K562 (cell line): ENCODE results near the gene SEC31A. TPM values are rescaled to one million over a fixed set of nuclear protein-coding genes. Genes with fewer than 3 reads are reported as not detected.

Experiments
- ATAC-seq: fragments of 200-7000 bp; cut with Tn5 transposase; 3 replicates; pipeline ENCODE4 v1.9.1; 2020; ENCODE audit warnings: moderate library complexity
- BruUV-seq: library from RNA; stranded (reverse); fragments of 400-500 nt; replicated peaks from 2 replicates; lab custom pipeline; 2021; lab: Mats Ljungman, UMichigan
- CTCF ChIA-PET: fragments of 300-600 bp; formaldehyde crosslinking; extraction: SDS; loops from one replicate; lab custom pipeline; 2021; ENCODE audit warnings: low intra/inter-chr PET ratio; lab: Yijun Ruan, JAX
- POLR2A ChIA-PET: fragments of 300-600, 350-650 bp; sonication (Branson Sonifier 250); formaldehyde crosslinking; extraction: SDS; loops from one replicate; lab custom pipeline; 2021; ENCODE audit warnings: antibody characterized with exemption, inconsistent platforms; lab: Yijun Ruan, JAX
- DNase-seq, 4 experiments: peaks; one replicate each; pipeline versions ENCODE4 v3.0.0 to v3.0.0-alpha.2; 2011 to 2018; ENCODE audit warnings: low spot score in 3 of 4, mixed read lengths in 3 of 4; ENCODE audit errors: extremely low read depth in 1 of 4
- FAIRE-seq: peaks from 2 replicates; lab custom pipeline; 2011; peaks lifted over from hg19 to GRCh38; lab: Jason Lieb, UNC
- H2AFZ ChIP-seq: 2 replicates; pipeline ENCODE4 v1.6.0; 2011; ENCODE audit warnings: low read depth, low read length, control low read depth, inconsistent platforms
- H3K27ac ChIP-seq: fragments of 200-600 bp; 3 replicates; pipeline ENCODE4 v1.8.0; 2011; ENCODE audit warnings: low read depth, mild to moderate bottlenecking, control low read depth, inconsistent platforms, low read length, moderate library complexity, mixed read lengths; ENCODE audit errors: extremely low read depth
- H3K27me3 ChIP-seq, 2 experiments: fragments of 300-600 bp in 1 of 2; 2 replicates in 1 of 2; 3 replicates in 1 of 2; pipeline versions ENCODE4 v1.6.0 to v1.8.0; 2011; ENCODE audit warnings: inconsistent platforms in 2 of 2, low read length in 2 of 2, mild to moderate bottlenecking in 1 of 2, mixed read lengths in 1 of 2, moderate library complexity in 1 of 2; ENCODE audit not compliant: control insufficient read depth in 2 of 2, insufficient read depth in 2 of 2
- H3K36me3 ChIP-seq: fragments of 300-600 bp; 3 replicates; pipeline ENCODE4 v1.8.0; 2011; ENCODE audit warnings: mild to moderate bottlenecking, low read length, inconsistent platforms; ENCODE audit not compliant: control insufficient read depth, insufficient read depth
- H3K4me1 ChIP-seq, 2 experiments: fragments of 200-600 bp in 1 of 2; replicated peaks in 1 of 2; 2 replicates in 1 of 2; 3 replicates in 1 of 2; pipeline versions ENCODE4 v1.5.1 to v1.8.0; 2011; ENCODE audit warnings: inconsistent platforms in 2 of 2, low read length in 2 of 2, mild to moderate bottlenecking in 1 of 2, mixed read lengths in 1 of 2, moderate library complexity in 1 of 2; ENCODE audit not compliant: control insufficient read depth in 2 of 2, insufficient read depth in 2 of 2
- H3K4me2 ChIP-seq: 2 replicates; pipeline ENCODE4 v1.6.1; 2011; ENCODE audit warnings: low read length, control low read depth, inconsistent platforms, mixed read lengths; ENCODE audit not compliant: insufficient read depth
- H3K4me3 ChIP-seq: fragments of 200-600 bp; sonication (generic), shearing (Covaris generic); 2 replicates; pipeline ENCODE4 v1.5.1; 2016; ENCODE audit warnings: control low read depth, inconsistent platforms
- H3K79me2 ChIP-seq: fragments of 200-600 bp; 3 replicates; pipeline ENCODE4 v1.8.0; 2011; ENCODE audit warnings: low read length, inconsistent platforms; ENCODE audit not compliant: control insufficient read depth, insufficient read depth
- H3K9ac ChIP-seq, 2 experiments: 2 replicates each; pipeline versions ENCODE4 v1.6.0 to v1.6.1; 2011; ENCODE audit warnings: low read depth in 2 of 2, low read length in 2 of 2, control low read depth in 1 of 2, inconsistent platforms in 1 of 2, mild to moderate bottlenecking in 1 of 2, mixed read lengths in 1 of 2; ENCODE audit not compliant: insufficient read depth in 1 of 2
- H3K9me1 ChIP-seq: one replicate; pipeline ENCODE4 v1.6.0; 2011; ENCODE audit warnings: inconsistent platforms, mild to moderate bottlenecking, low read length, moderate library complexity; ENCODE audit not compliant: control insufficient read depth, insufficient read depth
- H3K9me3 ChIP-seq: replicated peaks from 2 replicates; pipeline ENCODE4 v1.5.1; 2011; ENCODE audit warnings: low read depth, low read length, inconsistent platforms; ENCODE audit not compliant: control insufficient read depth, insufficient read depth
- H4K20me1 ChIP-seq: replicated peaks from 2 replicates; pipeline ENCODE4 v1.6.1; 2011; ENCODE audit warnings: low read length, inconsistent platforms, mixed read lengths; ENCODE audit not compliant: control insufficient read depth, insufficient read depth
- CXXC5 ChIP-seq: fragments of 250-450 bp; sonication (Bioruptor Pico); IDR thresholded peaks from 2 replicates; pipeline ENCODE4 v1.8.0; 2022; ENCODE audit warnings: inconsistent platforms, mild to moderate bottlenecking, moderate library complexity
- EZH2 ChIP-seq: IDR thresholded peaks from 2 replicates; pipeline ENCODE4 v1.6.1; 2012; ENCODE audit warnings: low read depth, mild to moderate bottlenecking, inconsistent platforms, low read length, borderline replicate concordance
- KLF16 ChIP-seq: IDR thresholded peaks from 2 replicates; pipeline ENCODE4 v1.6.1; 2016; ENCODE audit warnings: antibody characterized with exemption
- NELFE ChIP-seq: IDR thresholded peaks from 2 replicates; pipeline ENCODE4 v1.6.1; 2011; ENCODE audit warnings: mild to moderate bottlenecking; ENCODE audit not compliant: insufficient read depth, insufficient read length
- NFRKB ChIP-seq: fragments of 450-650 bp; IDR thresholded peaks from 2 replicates; pipeline ENCODE4 v1.6.1; 2016; ENCODE audit warnings: low read depth
- NFXL1 ChIP-seq: fragments of 450-650 bp; formaldehyde crosslinking; IDR thresholded peaks from 2 replicates; pipeline ENCODE4 v1.4.0; 2021; ENCODE audit warnings: mild to moderate bottlenecking
- PCBP1 ChIP-seq: fragments of 200-400 bp; formaldehyde crosslinking; IDR thresholded peaks from 2 replicates; pipeline ENCODE4 v1.6.1; 2018; ENCODE audit warnings: mild to moderate bottlenecking, low read depth, low read length; ENCODE audit not compliant: poor library complexity, severe bottlenecking
- TBL1XR1 ChIP-seq, 2 experiments: IDR thresholded peaks; 2 replicates each; pipeline ENCODE4 v1.6.1; 2012; ENCODE audit warnings: improper control_type of control experiment in 2 of 2, low read length in 2 of 2, mild to moderate bottlenecking in 1 of 2
- TBP ChIP-seq: optimal IDR thresholded peaks from 2 replicates; pipeline ENCODE3; 2011; ENCODE audit warnings: low read depth, low read length, improper control_type of control experiment
- ZNF143 ChIP-seq: sonication (generic); formaldehyde crosslinking; IDR thresholded peaks from 2 replicates; pipeline ENCODE4 v1.9.0; 2022; ENCODE audit warnings: mild to moderate bottlenecking, missing genetic modification reagents
- ZNF197 ChIP-seq: fragments of 200-800 bp; sonication (Bioruptor generic); IDR thresholded peaks from 2 replicates; pipeline ENCODE4 v1.6.1; 2016; ENCODE audit warnings: low read depth, missing genetic modification characterization, missing compliant biosample characterization
- ZNF408 ChIP-seq: fragments of 250-450 bp; sonication (Bioruptor Pico); IDR thresholded peaks from 2 replicates; pipeline ENCODE4 v1.4.0; 2020; ENCODE audit warnings: low read depth, mild to moderate bottlenecking, moderate library complexity
- ZNF507 ChIP-seq: conservative IDR thresholded peaks from 2 replicates; pipeline ENCODE4 v1.6.1; 2017; ENCODE audit warnings: missing genetic modification characterization, missing compliant biosample characterization
- ZNF780A ChIP-seq: fragments of 250-450 bp; sonication (Bioruptor Pico); IDR thresholded peaks from 2 replicates; pipeline ENCODE4 v1.5.0; 2021; ENCODE audit warnings: mild to moderate bottlenecking
- ZZZ3 ChIP-seq: fragments of 450-650 bp; IDR thresholded peaks from 2 replicates; pipeline ENCODE4 v1.6.1; 2016; ENCODE audit warnings: antibody characterized with exemption, mild to moderate bottlenecking, moderate library complexity
- WGBS: fragments of 100-300 bp; shearing (Covaris generic); methylation state at CpG from one replicate; pipeline ENCODE4 v1.1.6; 2016; ENCODE audit warnings: low coverage, mixed read lengths; ENCODE audit not compliant: insufficient coverage; ENCODE audit errors: missing lambda C conversion rate; 5-methylcytosine and 5-hydroxymethylcytosine counted together
- in situ Hi-C: fragments of 300-500 bp; cut with MboI; formaldehyde crosslinking; loops from 4 replicates; pipeline ENCODE4 v1.15.0; 2018; ENCODE audit warnings: inconsistent platforms, mixed read lengths
- intact Hi-C: fragments of 100-400 bp; cut with micrococcal nuclease; formaldehyde crosslinking; loops from 2 replicates; pipeline ENCODE4 v1.14.2; 2022
- polyA plus RNA-seq, 8 experiments: library from polyadenylated mRNA; depleted of rRNA in 4 of 8; stranded (reverse) in 5 of 8; unstranded in 3 of 8; fragments of >200 nt; fragmentation: Nextera tagmentation in 2 of 8; fragmentation: Illumina TruSeq in 1 of 8; extraction: Ambion mirVana in 2 of 8; extraction: Trizol in 1 of 8; gene quantifications; 2 replicates each; pipeline versions ENCODE4 v1.2.1 to v1.2.3, GENCODE V29; 2011 to 2014; ENCODE audit warnings: inconsistent platforms in 1 of 8, missing spikeins in 1 of 8
- total RNA-seq, 7 experiments: library from RNA; depleted of rRNA in 6 of 7; stranded (reverse); fragments of >200 nt in 6 of 7; fragmentation: Illumina TruSeq in 2 of 7; extraction: Trizol in 2 of 7; gene quantifications; 2 replicates each; pipeline versions ENCODE4 v1.2.1 to v1.2.3, GENCODE V29; 2011 to 2021; ENCODE audit warnings: low replicate concordance in 1 of 7
- TF ChIP-seq, protein P1 (sequence below): fragments of 450-650 bp; IDR thresholded peaks from 2 replicates; pipeline ENCODE4 v1.6.1; 2016

The SEC31A gene
- total and polyA plus RNA-seq, 9 of the 15 experiments (the other 6 are each of a cell fraction or from before 2014, with no cell fraction given) = 78.9 to 241 (median 173) TPM

DNA sequence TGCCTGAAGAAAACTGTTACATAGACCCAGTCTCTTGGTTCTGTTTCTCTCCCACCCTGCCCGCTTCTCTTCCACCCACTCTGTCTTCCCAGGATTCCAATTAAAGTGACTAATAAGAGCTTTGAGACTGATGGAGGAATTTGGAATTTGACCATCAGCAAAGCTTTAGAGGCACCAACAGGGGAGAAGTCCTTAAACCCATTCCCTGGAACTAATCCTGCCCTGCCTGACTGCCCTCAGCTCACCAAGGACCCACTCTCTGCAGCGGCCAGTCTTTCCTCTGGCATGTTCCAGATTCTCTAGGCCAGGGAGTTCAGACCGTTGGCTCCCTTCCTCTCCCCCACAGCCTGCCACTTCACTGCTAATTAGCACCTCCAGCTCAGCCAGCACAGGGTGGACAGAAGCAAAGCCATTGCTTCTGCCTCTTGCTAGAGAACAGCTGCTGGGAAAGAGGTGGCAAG is 116.2 kb downstream of the SEC31A start:
- CTCF ChIA-PET = no interaction called here
- Histone ChIP-seq H3K9ac (no peak overlapping the region), H3K27me3 (peaks cover 7 to 12% of the 10 kb centered on the region in 2 experiments; a peak in 3 of 5 replicates), H4K20me1 (peaks cover 5% of the 10 kb centered on the region; the same call in 1 of the 2 replicates), H3K4me2 (no peak overlapping the region), H3K4me1 (no peaks in the 10 kb centered on the region), H3K9me3 (no peaks in the 10 kb centered on the region), H3K79me2 (no peaks in the 10 kb centered on the region), H3K9me1 (no peaks in the 10 kb centered on the region), H2AFZ (no peak overlapping the region), H3K36me3 (no peaks in the 10 kb centered on the region), H3K27ac (no peak overlapping the region), H3K4me3 (no peak overlapping the region)
- intact Hi-C loops (no loop called here), in situ Hi-C loops (no loop called here)
- DNase-seq (no peak), FAIRE-seq (no peak), ATAC-seq (no peak)
- 0% methylated on average over 2 of the region's 3 CpGs for WGBS
- TF ChIP-seq TBL1XR1 (IDR thresholded peaks at IDR 0.05; ENCODE audit: low read length in 2 of 2) (no peak), PCBP1 (no peak), EZH2 (no peak), NELFE (no peak)
- POLR2A ChIA-PET = interaction anchor here (1.5 kb wide), 1 partner anchor 10 kb away, joined by 4 read pairs; no protein-coding TSS in a partner anchor
- no TSS peak for BruUV-seq

DNA sequence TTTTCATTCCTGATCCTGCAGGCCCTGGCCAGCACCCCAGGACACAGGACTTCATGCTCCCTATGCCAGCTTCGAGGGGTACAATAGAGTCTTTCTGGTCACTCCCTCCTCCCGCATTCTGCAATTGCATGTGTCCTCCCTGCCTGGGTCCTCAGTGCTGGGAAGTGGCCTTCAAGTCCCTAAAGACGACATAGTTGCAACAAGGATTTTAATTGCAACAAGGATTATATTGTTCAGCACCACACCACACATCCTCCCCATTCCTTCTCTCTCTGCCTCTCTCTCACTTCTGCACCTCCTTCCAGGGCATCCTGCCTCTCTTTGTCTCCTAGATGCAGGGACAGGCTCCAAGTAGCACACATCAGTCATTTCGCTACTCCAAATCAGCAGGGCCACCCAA is 117.9 kb downstream of the SEC31A start:
- in situ Hi-C loops = no loop called here
- ChIA-PET POLR2A (no interaction called here), CTCF (no interaction called here)
- FAIRE-seq (no peak), DNase-seq (no peak), ATAC-seq (no peak)
- Histone ChIP-seq H3K9me1 (no peaks in the 10 kb centered on the region), H3K9me3 (no peaks in the 10 kb centered on the region), H2AFZ (no peak overlapping the region), H3K4me2 (no peak overlapping the region), H3K79me2 (no peaks in the 10 kb centered on the region), H3K36me3 (no peaks in the 10 kb centered on the region), H3K27me3 (peaks cover 7 to 12% of the 10 kb centered on the region in 2 experiments; a peak in 3 of 5 replicates), H4K20me1 (no peaks in the 10 kb centered on the region), H3K4me3 (no peak overlapping the region), H3K27ac (no peak overlapping the region), H3K4me1 (no peaks in the 10 kb centered on the region), H3K9ac (no peak overlapping the region)
- no TSS peak for BruUV-seq
- intact Hi-C loops = no loop called here
- WGBS = 0% methylated on average over 4 of the region's 4 CpGs
- no peak for TF ChIP-seq ZNF197 (CRISPR knock-in tag)
- TF ChIP-seq NFXL1 (CRISPR knock-in tag) = no peak
- no peak for TF ChIP-seq ZNF408
- TF ChIP-seq ZZZ3 = no peak
- TF ChIP-seq, protein P1, sequence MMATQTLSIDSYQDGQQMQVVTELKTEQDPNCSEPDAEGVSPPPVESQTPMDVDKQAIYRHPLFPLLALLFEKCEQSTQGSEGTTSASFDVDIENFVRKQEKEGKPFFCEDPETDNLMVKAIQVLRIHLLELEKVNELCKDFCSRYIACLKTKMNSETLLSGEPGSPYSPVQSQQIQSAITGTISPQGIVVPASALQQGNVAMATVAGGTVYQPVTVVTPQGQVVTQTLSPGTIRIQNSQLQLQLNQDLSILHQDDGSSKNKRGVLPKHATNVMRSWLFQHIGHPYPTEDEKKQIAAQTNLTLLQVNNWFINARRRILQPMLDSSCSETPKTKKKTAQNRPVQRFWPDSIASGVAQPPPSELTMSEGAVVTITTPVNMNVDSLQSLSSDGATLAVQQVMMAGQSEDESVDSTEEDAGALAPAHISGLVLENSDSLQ = no peak
- no peak for TF ChIP-seq NFRKB
- TF ChIP-seq ZNF507 (tag) = no peak
- TF ChIP-seq ZNF143 = no peak
- TF ChIP-seq KLF16 = no peak
- no peak for TF ChIP-seq ZNF780A
- no peak for TF ChIP-seq CXXC5 (CRISPR knock-in tag)
- no peak for TF ChIP-seq TBP
